Stomach (tissue), 9 donors: ENCODE data around the gene GPS2. TPM values are rescaled to one million over a fixed set of nuclear protein-coding genes. Genes with fewer than 3 reads are reported as not detected.
A peak's percentile ranks its signal among the peaks of the same experiment; 100 is the strongest.
"Not testable (repeated sequence)": the region's sequence is repeated elsewhere in the genome, so short reads cannot be mapped to it uniquely, and the experiment has no call there.

ENCODE experiments used
- DNase-seq, 2 donors: peaks; one replicate each; pipeline versions ENCODE4 v3.0.0 to v3.0.0-alpha.2; 2013 to 2019
- H3K27ac ChIP-seq, 5 donors: fragments of 200-600 bp in 4 of 5; sonication (generic) in 4 of 5; one replicate each; pipeline ENCODE4 v1.5.1; 2013 to 2019; ENCODE audit warnings: mild to moderate bottlenecking in 1 of 5, moderate library complexity in 1 of 5
- H3K27me3 ChIP-seq, 3 donors: fragments of 200-600 bp; sonication (generic); one replicate each; pipeline ENCODE4 v1.5.1; 2017 to 2019; ENCODE audit warnings: mixed run types in 1 of 3
- H3K36me3 ChIP-seq, 4 donors: fragments of 200-600 bp; sonication (generic); 1 replicate in 3 of 4; 2 replicates in 1 of 4; pipeline ENCODE4 v1.5.1; 2016 to 2019
- H3K4me1 ChIP-seq, 4 donors: fragments of 200-600 bp; sonication (generic); one replicate each; pipeline ENCODE4 v1.5.1; 2016 to 2019
- H3K4me3 ChIP-seq, 4 donors: fragments of 200-600 bp; sonication (generic) in 3 of 4; one replicate each; pipeline ENCODE4 v1.5.1; 2016 to 2019; ENCODE audit warnings: mild to moderate bottlenecking in 1 of 4
- H3K9me3 ChIP-seq, 4 donors: fragments of 200-600 bp; sonication (generic); one replicate each; pipeline ENCODE4 v1.5.1; 2016 to 2019
- CTCF ChIP-seq, 7 experiments: fragments of 450-650 bp in 4 of 7; fragments of 200-600 bp in 3 of 7; sonication (generic) in 3 of 7; IDR thresholded peaks; one replicate each; pipeline ENCODE4 v1.5.1; 2016 to 2019; ENCODE audit warnings: antibody characterized with exemption in 7 of 7, control low read depth in 2 of 7, mild to moderate bottlenecking in 1 of 7
- EP300 ChIP-seq: sonication (generic); formaldehyde crosslinking; IDR thresholded peaks from one replicate; pipeline ENCODE4 v1.6.1; 2017; ENCODE audit warnings: antibody characterized with exemption
- POLR2A ChIP-seq, 4 donors: fragments of 450-650 bp; IDR thresholded peaks; one replicate each; pipeline ENCODE4 v1.6.1; 2016; ENCODE audit warnings: antibody characterized with exemption in 4 of 4, control low read depth in 2 of 4, mild to moderate bottlenecking in 1 of 4, moderate library complexity in 1 of 4
- POLR2AphosphoS5 ChIP-seq, 3 donors: sonication (generic); formaldehyde crosslinking; IDR thresholded peaks; one replicate each; pipeline ENCODE4 v1.6.1; 2016; ENCODE audit warnings: antibody characterized with exemption in 3 of 3
- WGBS, 5 donors: extraction: QIAGEN DNeasy Blood & Tissue Kit in 3 of 5; methylation state at CpG; one replicate each; pipeline versions ENCODE4 v1.1.5 to v1.1.7; 2013 to 2018; 5-methylcytosine and 5-hydroxymethylcytosine counted together
- intact Hi-C: fragments of 100-400 bp; cut with DNase I; formaldehyde crosslinking; loops from one replicate; pipeline ENCODE4 v1.15.1; 2023; ENCODE audit warnings: low total_unique reads
- polyA plus RNA-seq, 3 donors: library from polyadenylated mRNA; stranded (reverse); fragments of 200-250 nt; gene quantifications; one replicate each; pipeline ENCODE4 v1.2.3, GENCODE V29; 2013
- total RNA-seq, 5 donors: library from RNA; depleted of rRNA; stranded (reverse); fragments of >200 nt; gene quantifications; one replicate each; pipeline versions ENCODE4 v1.1.0 to v1.2.3, GENCODE V29; 2014 to 2016
- donor health status: healthy with polysubstance abuse.
- donor health status: Bipolar disorder and iron deficiency.
- donor health status: healthy.

Gene GPS2
- total and polyA plus RNA-seq, 8 donors = 23.9 to 91.6 (median 71.1) TPM

GRCh38 chr17:7341842-7342241 lies 26.7 kb upstream of the GPS2 start:
- 88 to 98% (median 91%) methylated on average over 12 to 13 of the region's 13 CpGs for WGBS, 5 donors
- peaks cover 0 to 40% (median 20%) of the 10 kb centered on the region in 3 donors for H3K27me3 ChIP-seq
- peaks cover 0 to 8% (median 0%) of the 10 kb centered on the region in 4 donors for H3K4me1 ChIP-seq
- H3K9me3 ChIP-seq = no peaks in the 10 kb centered on the region
- peaks cover 0 to 15% (median 0%) of the 10 kb centered on the region in 4 donors for H3K36me3 ChIP-seq
- TF ChIP-seq CTCF (IDR thresholded peaks at IDR 0.05) (no peak), POLR2A (IDR thresholded peaks at IDR 0.05) (no peak), POLR2AphosphoS5 (IDR thresholded peaks at IDR 0.05) (no peak), EP300 (no peak)
- H3K4me3 ChIP-seq = no peak overlapping the region
- no peak overlapping the region for H3K27ac ChIP-seq
- no peak for DNase-seq
- intact Hi-C loops = loop anchor here (10.0 kb wide), 1 partner anchor 67 kb away; no protein-coding TSS in a partner anchor

- 66 to 85% (median 78%) methylated on average over 2 of the region's 2 CpGs for WGBS, 5 donors
- intact Hi-C loops = loop anchor here (10.0 kb wide), 1 partner anchor 65 kb away; no protein-coding TSS in a partner anchor
- Histone ChIP-seq H3K27me3 (peaks cover 0 to 55% (median 24%) of the 10 kb centered on the region in 3 donors), H3K4me1 (peaks cover 0 to 8% (median 2%) of the 10 kb centered on the region in 4 donors), H3K9me3 (no peaks in the 10 kb centered on the region), H3K36me3 (peaks cover 0 to 12% (median 0%) of the 10 kb centered on the region in 4 donors), H3K4me3 (no peak overlapping the region), H3K27ac (no peak overlapping the region)
- no peak for TF ChIP-seq POLR2AphosphoS5 (IDR thresholded peaks at IDR 0.05)
- no peak for TF ChIP-seq EP300
- DNase-seq = no peak
Observed at GRCh38 chr17:7340179-7340578, 25.0 kb upstream of the GPS2 start.

GRCh38 chr17:7337600-7337999 lies 22.4 kb upstream of the GPS2 start:
- peak overlapping the region in 3 of 4 donors; percentile 15 to 44 (median 36) for H3K4me3 ChIP-seq
- intact Hi-C loops = not testable (repeated sequence)

GRCh38 chr17:7336240-7337175 lies 21.3 kb upstream of the GPS2 start, which contains the start of gene ACAP1:
Gene ACAP1 (plus strand): TSS chr17:7336529. CDS start chr17:7336735, 206 bp downstream.
- Histone ChIP-seq H3K27me3 (peaks cover 0 to 49% (median 13%) of the 10 kb centered on the region in 3 donors), H3K36me3 (no peaks in the 10 kb centered on the region), H3K9me3 (no peaks in the 10 kb centered on the region), H3K4me1 (peaks cover 0 to 8% (median 2%) of the 10 kb centered on the region in 4 donors), H3K27ac (peak within 1 kb of the TSS; percentile 18 to 80 (median 40)), H3K4me3 (peak within 1 kb of the TSS; percentile 15 to 44 (median 38))
- intact Hi-C loops = no loop called here
- peak; percentile 53 to 62 for DNase-seq
- WGBS, 5 donors = 40 to 47% (median 44%) methylated on average over 14 to 17 of the region's 17 CpGs
- TF ChIP-seq EP300 = no peak
- no peak for TF ChIP-seq POLR2A (IDR thresholded peaks at IDR 0.05)
- TF ChIP-seq CTCF (IDR thresholded peaks at IDR 0.05) = no peak
- no peak for TF ChIP-seq POLR2AphosphoS5 (IDR thresholded peaks at IDR 0.05)

More at GRCh38 chr17:7337600-7337999, 22.4 kb upstream of the GPS2 start:
- not testable (repeated sequence) for H3K4me1 ChIP-seq, DNase-seq, H3K36me3 ChIP-seq, H3K9me3 ChIP-seq
- WGBS, 5 donors = 61 to 77% (median 73%) methylated on average over 7 of the region's 7 CpGs
- Histone ChIP-seq H3K27ac (peak overlapping the region in 1 of 5 donors; percentile 80), H3K27me3 (peaks cover 0 to 60% (median 17%) of the 10 kb centered on the region in 3 donors)

GRCh38 chr17:7335765-7336164 lies 20.6 kb upstream of the GPS2 start:
- H3K4me1 ChIP-seq, H3K36me3 ChIP-seq, H3K4me3 ChIP-seq, H3K9me3 ChIP-seq, DNase-seq, intact Hi-C loops: not testable (repeated sequence)
- 75 to 81% (median 77%) methylated on average over 13 of the region's 13 CpGs for WGBS, 5 donors
- H3K27ac ChIP-seq = peak overlapping the region in 2 of 5 donors; percentile 40 to 80
- H3K27me3 ChIP-seq = peaks cover 0 to 42% (median 9%) of the 10 kb centered on the region in 3 donors
